GM21526 (cell line): ENCODE data around the gene SLAMF9.

ENCODE experiments used
- ATAC-seq: cut with Tn5 transposase; IDR thresholded peaks from one replicate; pipeline ENCODE4 v1.9.1; 2021; ENCODE audit warnings: moderate library complexity; ENCODE audit not compliant: unreplicated experiment, low FRiP score

Gene SLAMF9

GRCh38 chr1:159953536-159954515 lies at the start of gene SLAMF9:
Gene SLAMF9, minus strand, starts transcription at chr1:159954237. Its CDS starts 100 bp downstream, at chr1:159954137.
- no peak for ATAC-seq

GRCh38 chr1:160001440-160001839 lies 47.4 kb upstream of the SLAMF9 start:
- ATAC-seq: no peak

- no peak for ATAC-seq
These were observed 45.2 kb upstream of the SLAMF9 start for GRCh38 chr1:159999204-159999603.

GRCh38 chr1:159996653-159997052 lies 42.6 kb upstream of the SLAMF9 start:
- ATAC-seq: no peak

GRCh38 chr1:159994896-159995295 lies 40.9 kb upstream of the SLAMF9 start:
- ATAC-seq: no peak

- no peak for ATAC-seq
These were observed 39.9 kb upstream of the SLAMF9 start for GRCh38 chr1:159993911-159994310.

GRCh38 chr1:159992161-159992560 lies 38.1 kb upstream of the SLAMF9 start:
- no peak for ATAC-seq

GRCh38 chr1:159991513-159991912 lies 37.5 kb upstream of the SLAMF9 start:
- no peak for ATAC-seq

- no peak for ATAC-seq
These were observed 36.0 kb upstream of the SLAMF9 start for GRCh38 chr1:159990005-159990404.

- ATAC-seq: no peak
These were observed 35.5 kb upstream of the SLAMF9 start for GRCh38 chr1:159989581-159989980.

- ATAC-seq: no peak
These were observed 34.0 kb upstream of the SLAMF9 start for GRCh38 chr1:159988006-159988405.

- ATAC-seq: no peak
These were observed 33.1 kb upstream of the SLAMF9 start for GRCh38 chr1:159987186-159987585.

- ATAC-seq: no peak
These were observed 32.5 kb upstream of the SLAMF9 start for GRCh38 chr1:159986531-159986930.

GRCh38 chr1:159986093-159986492 lies 32.1 kb upstream of the SLAMF9 start:
- no peak for ATAC-seq

- ATAC-seq: no peak
These were observed 31.4 kb upstream of the SLAMF9 start for GRCh38 chr1:159985473-159985872.

GRCh38 chr1:159983681-159984080 lies 29.6 kb upstream of the SLAMF9 start:
- ATAC-seq: no peak

GRCh38 chr1:159982280-159982679 lies 28.2 kb upstream of the SLAMF9 start:
- no peak for ATAC-seq

GRCh38 chr1:159981351-159982055 lies 27.5 kb upstream of the SLAMF9 start:
- no peak for ATAC-seq

- no peak for ATAC-seq
These were observed 26.7 kb upstream of the SLAMF9 start for GRCh38 chr1:159980786-159981185.

GRCh38 chr1:159980076-159980475 lies 26.0 kb upstream of the SLAMF9 start:
- no peak for ATAC-seq

GRCh38 chr1:159979257-159979656 lies 25.2 kb upstream of the SLAMF9 start:
- no peak for ATAC-seq

- no peak for ATAC-seq
These were observed 24.0 kb upstream of the SLAMF9 start for GRCh38 chr1:159978107-159978398.
